Endothelial cell (in vitro differentiated cells): ENCODE measurements around the gene REEP3. TPM values are rescaled to one million over a fixed set of nuclear protein-coding genes. Genes with fewer than 3 reads are reported as not detected.

ENCODE experiments used
- DNase-seq: peaks from one replicate; pipeline ENCODE4 v3.0.0; 2021; ENCODE audit warnings: low spot score
- H3K27ac Mint-ChIP-seq: one replicate; pipeline ENCODE4 v1.8.0; 2021; ENCODE audit warnings: mixed read lengths, inconsistent platforms; ENCODE audit not compliant: unreplicated experiment
- H3K27me3 Mint-ChIP-seq: one replicate; pipeline ENCODE4 v1.8.0; 2021; ENCODE audit warnings: mild to moderate bottlenecking, moderate library complexity, mixed read lengths, inconsistent platforms; ENCODE audit not compliant: unreplicated experiment
- H3K36me3 Mint-ChIP-seq: one replicate; pipeline ENCODE4 v1.8.0; 2021; ENCODE audit warnings: mild to moderate bottlenecking, low read depth, mixed read lengths, inconsistent platforms; ENCODE audit not compliant: unreplicated experiment
- H3K4me1 Mint-ChIP-seq: one replicate; pipeline ENCODE4 v1.8.0; 2021; ENCODE audit warnings: mild to moderate bottlenecking, mixed read lengths, inconsistent platforms; ENCODE audit not compliant: unreplicated experiment
- H3K4me3 Mint-ChIP-seq: one replicate; pipeline ENCODE4 v1.8.0; 2021; ENCODE audit warnings: mild to moderate bottlenecking, mixed read lengths, inconsistent platforms; ENCODE audit not compliant: unreplicated experiment
- H3K9me3 Mint-ChIP-seq: one replicate; pipeline ENCODE4 v1.8.0; 2021; ENCODE audit warnings: mixed read lengths, inconsistent platforms; ENCODE audit not compliant: unreplicated experiment
- long read RNA-seq: library from polyadenylated mRNA; unstranded; transcript quantifications from one replicate; pipeline ENCODE4 v2.0.0, GENCODE V29; 2020; ENCODE audit not compliant: unreplicated experiment
- total RNA-seq: library from RNA; stranded (reverse); fragmentation: NEBNext Ultra II Directional; extraction: Animal tissue kit (Norgen Biotek cat#: 25700); gene quantifications from one replicate; pipeline ENCODE4 v1.2.1, GENCODE V29; 2021; ENCODE audit not compliant: unreplicated experiment
- TF ChIP-seq, protein P1 (sequence below): fragments of 200-600 bp; sonication (generic); IDR thresholded peaks from one replicate; pipeline ENCODE4 v1.5.0; 2021; ENCODE audit warnings: antibody characterized with exemption; ENCODE audit not compliant: unreplicated experiment

REEP3 gene, protein sequence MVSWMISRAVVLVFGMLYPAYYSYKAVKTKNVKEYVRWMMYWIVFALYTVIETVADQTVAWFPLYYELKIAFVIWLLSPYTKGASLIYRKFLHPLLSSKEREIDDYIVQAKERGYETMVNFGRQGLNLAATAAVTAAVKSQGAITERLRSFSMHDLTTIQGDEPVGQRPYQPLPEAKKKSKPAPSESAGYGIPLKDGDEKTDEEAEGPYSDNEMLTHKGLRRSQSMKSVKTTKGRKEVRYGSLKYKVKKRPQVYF
- 26.1 TPM for total RNA-seq
- long read RNA-seq, full-length matches to known transcripts: 4 of 5 reads
- long read RNA-seq, partial matches to known transcripts: 0 of 5 reads
- long read RNA-seq, other reads (novel, unspliced or antisense): 1 of 5 reads

DNA sequence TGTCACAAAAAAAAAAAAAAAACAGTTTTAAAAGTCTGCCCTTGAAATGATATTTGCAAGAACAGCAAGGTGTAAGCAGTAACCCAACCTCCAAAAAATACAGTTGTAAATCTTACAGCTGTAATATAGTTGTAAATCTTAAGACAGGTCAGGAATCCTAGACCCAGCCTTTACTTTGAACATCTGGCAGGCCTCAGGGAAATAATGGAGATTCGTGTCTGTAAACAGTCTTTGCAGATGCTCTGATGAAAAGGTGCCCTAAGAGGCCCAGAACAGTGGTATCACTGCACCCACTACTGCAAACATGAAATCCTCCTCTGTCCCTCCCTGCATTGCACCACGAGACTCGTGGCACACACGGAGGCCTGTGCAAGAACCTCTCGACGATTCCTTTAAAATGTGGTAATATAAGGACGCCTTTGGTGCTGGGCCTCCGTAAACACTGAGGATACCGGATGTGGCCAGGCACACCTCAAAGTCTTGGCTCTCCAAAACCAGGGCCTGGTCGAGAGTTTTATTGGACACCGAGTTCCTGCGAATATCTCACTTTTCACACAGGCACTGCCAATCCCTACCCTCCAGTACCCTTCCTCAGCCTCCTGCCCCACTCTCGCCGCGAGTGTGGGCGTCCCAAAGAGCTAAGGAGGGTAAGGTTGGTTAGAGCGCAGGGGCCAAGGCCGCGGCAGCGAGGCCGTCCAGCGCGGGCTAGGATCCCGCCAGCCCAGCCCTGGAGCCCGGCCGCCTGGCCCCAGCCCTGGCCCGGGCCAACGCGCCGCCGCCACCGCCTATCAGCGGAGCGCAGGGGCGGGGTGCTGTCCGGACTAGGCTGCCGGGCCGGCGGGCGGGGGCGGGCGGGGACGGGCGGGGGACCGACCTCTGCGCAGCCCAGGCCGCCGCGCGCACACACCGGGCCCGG lies at the start of gene REEP3:
Gene REEP3, plus strand, starts transcription at position 902 of the 916 bp plus-strand sequence. CDS start 145 bp downstream, outside the sequence.
- TF ChIP-seq, protein P1, sequence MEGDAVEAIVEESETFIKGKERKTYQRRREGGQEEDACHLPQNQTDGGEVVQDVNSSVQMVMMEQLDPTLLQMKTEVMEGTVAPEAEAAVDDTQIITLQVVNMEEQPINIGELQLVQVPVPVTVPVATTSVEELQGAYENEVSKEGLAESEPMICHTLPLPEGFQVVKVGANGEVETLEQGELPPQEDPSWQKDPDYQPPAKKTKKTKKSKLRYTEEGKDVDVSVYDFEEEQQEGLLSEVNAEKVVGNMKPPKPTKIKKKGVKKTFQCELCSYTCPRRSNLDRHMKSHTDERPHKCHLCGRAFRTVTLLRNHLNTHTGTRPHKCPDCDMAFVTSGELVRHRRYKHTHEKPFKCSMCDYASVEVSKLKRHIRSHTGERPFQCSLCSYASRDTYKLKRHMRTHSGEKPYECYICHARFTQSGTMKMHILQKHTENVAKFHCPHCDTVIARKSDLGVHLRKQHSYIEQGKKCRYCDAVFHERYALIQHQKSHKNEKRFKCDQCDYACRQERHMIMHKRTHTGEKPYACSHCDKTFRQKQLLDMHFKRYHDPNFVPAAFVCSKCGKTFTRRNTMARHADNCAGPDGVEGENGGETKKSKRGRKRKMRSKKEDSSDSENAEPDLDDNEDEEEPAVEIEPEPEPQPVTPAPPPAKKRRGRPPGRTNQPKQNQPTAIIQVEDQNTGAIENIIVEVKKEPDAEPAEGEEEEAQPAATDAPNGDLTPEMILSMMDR: no peak
- Mint-ChIP-seq H3K36me3 (peaks cover 4% of the 10 kb centered on the region), H3K4me3 (peak within 1 kb of the TSS; percentile 95), H3K4me1 (peaks cover 17% of the 10 kb centered on the region), H3K9me3 (no peaks in the 10 kb centered on the region), H3K27me3 (peaks cover 6% of the 10 kb centered on the region), H3K27ac (peak within 1 kb of the TSS; percentile 95)
- DNase-seq: peak; percentile 56

- Mint-ChIP-seq H3K27me3 (no peaks in the 10 kb centered on the region), H3K27ac (no peak overlapping the region)
Measured at GRCh38 chr10:63474488-63474887, 46.7 kb upstream of the REEP3 start.

GRCh38 chr10:63477927-63478326 lies 43.3 kb upstream of the REEP3 start:
- no peak overlapping the region for H3K4me3 Mint-ChIP-seq
- H3K27ac Mint-ChIP-seq: no peak overlapping the region
- H3K36me3 Mint-ChIP-seq: no peaks in the 10 kb centered on the region
- no peaks in the 10 kb centered on the region for H3K9me3 Mint-ChIP-seq
- TF ChIP-seq, protein P1: no peak
- peaks cover 14% of the 10 kb centered on the region for H3K4me1 Mint-ChIP-seq
- H3K27me3 Mint-ChIP-seq: no peaks in the 10 kb centered on the region
- DNase-seq: no peak

More at GRCh38 chr10:63474488-63474887, 46.7 kb upstream of the REEP3 start:
- no peak for DNase-seq
- Mint-ChIP-seq H3K9me3 (no peaks in the 10 kb centered on the region), H3K36me3 (no peaks in the 10 kb centered on the region), H3K4me3 (no peak overlapping the region), H3K4me1 (peaks cover 10% of the 10 kb centered on the region)
- TF ChIP-seq, protein P1: no peak

GRCh38 chr10:63478564-63478963 lies 42.6 kb upstream of the REEP3 start:
- H3K4me1 Mint-ChIP-seq: peaks cover 14% of the 10 kb centered on the region
- H3K4me3 Mint-ChIP-seq: no peak overlapping the region
- H3K27ac Mint-ChIP-seq: no peak overlapping the region
- no peak for DNase-seq
- TF ChIP-seq, protein P1: no peak
- no peaks in the 10 kb centered on the region for H3K36me3 Mint-ChIP-seq
- H3K27me3 Mint-ChIP-seq: no peaks in the 10 kb centered on the region
- no peaks in the 10 kb centered on the region for H3K9me3 Mint-ChIP-seq
